K562 (cell line): ENCODE measurements around the gene HMX2. TPM values are rescaled to one million over a fixed set of nuclear protein-coding genes. Genes with fewer than 3 reads are reported as not detected.

Source experiments
- ARNT ChIP-seq, 2 experiments: fragments of 450-650 bp; IDR thresholded peaks; 2 replicates each; pipeline ENCODE4 v1.6.1; 2016; ENCODE audit warnings: mild to moderate bottlenecking in 1 of 2
- ASH1L ChIP-seq: fragments of 450-650 bp; IDR thresholded peaks from 2 replicates; pipeline ENCODE4 v1.6.1; 2018; ENCODE audit warnings: borderline replicate concordance, mild to moderate bottlenecking, low read depth; ENCODE audit not compliant: partially characterized antibody
- CBX1 ChIP-seq: sonication (generic); IDR thresholded peaks from 2 replicates; pipeline ENCODE4 v1.6.1; 2016; ENCODE audit warnings: antibody characterized with exemption, low read depth, mild to moderate bottlenecking
- DIDO1 ChIP-seq: fragments of 450-650 bp; IDR thresholded peaks from 2 replicates; pipeline ENCODE4 v1.6.1; 2016; ENCODE audit warnings: low read depth, missing biosample characterization, missing genetic modification characterization
- ETS2 ChIP-seq: IDR thresholded peaks from 2 replicates; pipeline ENCODE4 v1.6.1; 2016; ENCODE audit warnings: borderline replicate concordance, missing genetic modification characterization, mild to moderate bottlenecking, moderate library complexity, missing compliant biosample characterization; ENCODE audit not compliant: poor library complexity, severe bottlenecking
- GTF2E2 ChIP-seq: fragments of 200-800 bp; sonication (Bioruptor generic); IDR thresholded peaks from 2 replicates; pipeline ENCODE4 v1.6.1; 2016; ENCODE audit warnings: missing genetic modification characterization, missing compliant biosample characterization
- GTF2F1 ChIP-seq: IDR thresholded peaks from 2 replicates; pipeline ENCODE4 v1.6.1; 2011; ENCODE audit warnings: low read depth, low read length, improper control_type of control experiment
- KAT7 ChIP-seq: sonication (generic); formaldehyde crosslinking; IDR thresholded peaks from 2 replicates; pipeline ENCODE4 v1.8.0; 2022; ENCODE audit warnings: missing genetic modification reagents, mild to moderate bottlenecking, borderline replicate concordance
- KAT8 ChIP-seq: fragments of 450-650 bp; IDR thresholded peaks from 2 replicates; pipeline ENCODE4 v1.6.1; 2016; ENCODE audit warnings: low read depth, mild to moderate bottlenecking
- KDM5B ChIP-seq: fragments of 200-600 bp; sonication (generic); IDR thresholded peaks from 2 replicates; pipeline ENCODE4 v1.6.1; 2012; ENCODE audit warnings: low read depth, mild to moderate bottlenecking, moderate library complexity, low read length, control low read depth, inconsistent platforms; ENCODE audit not compliant: insufficient replicate concordance
- NR1H2 ChIP-seq: sonication (generic); formaldehyde crosslinking; IDR thresholded peaks from 2 replicates; pipeline ENCODE4 v1.4.0; 2020; ENCODE audit warnings: mild to moderate bottlenecking, missing genetic modification reagents
- NR2F6 ChIP-seq: fragments of 450-650 bp; formaldehyde crosslinking; IDR thresholded peaks from 2 replicates; pipeline ENCODE4 v1.4.0; 2020; ENCODE audit warnings: mild to moderate bottlenecking
- PHF21A ChIP-seq: fragments of 450-650 bp; IDR thresholded peaks from 2 replicates; pipeline ENCODE4 v1.6.1; 2017; ENCODE audit warnings: low read depth, borderline replicate concordance
- PRPF4 ChIP-seq: fragments of 200-400 bp; formaldehyde crosslinking; IDR thresholded peaks from one replicate; pipeline ENCODE4 v1.6.1; 2017; ENCODE audit warnings: low read length, low read depth, mild to moderate bottlenecking; ENCODE audit not compliant: insufficient read depth, poor library complexity, severe bottlenecking
- RB1 ChIP-seq: fragments of 450-650 bp; IDR thresholded peaks from 2 replicates; pipeline ENCODE4 v1.6.1; 2017; ENCODE audit warnings: low read depth, mild to moderate bottlenecking
- SIN3A ChIP-seq, 2 experiments: fragments of 150-350 bp in 1 of 2; IDR thresholded peaks; 2 replicates each; pipeline ENCODE4 v1.6.1; 2011 to 2016; ENCODE audit warnings: borderline replicate concordance in 2 of 2, low read depth in 2 of 2, low read length in 2 of 2, mild to moderate bottlenecking in 2 of 2, moderate library complexity in 2 of 2; ENCODE audit not compliant: control insufficient read depth in 1 of 2
- SP2 ChIP-seq: IDR thresholded peaks from 2 replicates; pipeline ENCODE4 v1.6.1; 2011; ENCODE audit warnings: mild to moderate bottlenecking, low read depth, low read length, moderate library complexity; ENCODE audit not compliant: poor library complexity, severe bottlenecking; ENCODE audit errors: extremely low read depth
- STAT5A ChIP-seq: IDR thresholded peaks from 2 replicates; pipeline ENCODE4 v1.6.1; 2012; ENCODE audit warnings: low read length, inconsistent platforms, borderline replicate concordance
- TRIM24 ChIP-seq, 2 experiments: fragments of 450-650 bp; IDR thresholded peaks; 2 replicates each; pipeline ENCODE4 v1.6.1; 2016
- VEZF1 ChIP-seq: fragments of 200-800 bp; sonication (Bioruptor generic); IDR thresholded peaks from 2 replicates; pipeline ENCODE4 v1.6.1; 2017; ENCODE audit warnings: missing genetic modification characterization, missing compliant biosample characterization
- ZC3H4 ChIP-seq: sonication (generic); formaldehyde crosslinking; IDR thresholded peaks from 2 replicates; pipeline ENCODE4 v1.9.0; 2021; ENCODE audit warnings: missing genetic modification reagents, borderline replicate concordance
- ZFP30 ChIP-seq: fragments of 250-450 bp; sonication (Bioruptor Pico); IDR thresholded peaks from 2 replicates; pipeline ENCODE4 v1.8.0; 2022; ENCODE audit warnings: moderate library complexity, mild to moderate bottlenecking, inconsistent platforms, borderline replicate concordance
- ZNF197 ChIP-seq: fragments of 200-800 bp; sonication (Bioruptor generic); IDR thresholded peaks from 2 replicates; pipeline ENCODE4 v1.6.1; 2016; ENCODE audit warnings: low read depth, missing genetic modification characterization, missing compliant biosample characterization
- ZNF766 ChIP-seq: fragments of 200-800 bp; sonication (Bioruptor generic); conservative IDR thresholded peaks from 2 replicates; pipeline ENCODE4 v1.6.1; 2016; ENCODE audit warnings: missing genetic modification characterization, missing compliant biosample characterization
- polyA plus RNA-seq, 8 experiments: library from polyadenylated mRNA; depleted of rRNA in 4 of 8; stranded (reverse) in 5 of 8; unstranded in 3 of 8; fragments of >200 nt; fragmentation: Nextera tagmentation in 2 of 8; fragmentation: Illumina TruSeq in 1 of 8; extraction: Ambion mirVana in 2 of 8; extraction: Trizol in 1 of 8; gene quantifications; 2 replicates each; pipeline versions ENCODE4 v1.2.1 to v1.2.3, GENCODE V29; 2011 to 2014; ENCODE audit warnings: inconsistent platforms in 1 of 8, missing spikeins in 1 of 8
- total RNA-seq, 7 experiments: library from RNA; depleted of rRNA in 6 of 7; stranded (reverse); fragments of >200 nt in 6 of 7; fragmentation: Illumina TruSeq in 2 of 7; extraction: Trizol in 2 of 7; gene quantifications; 2 replicates each; pipeline versions ENCODE4 v1.2.1 to v1.2.3, GENCODE V29; 2011 to 2021; ENCODE audit warnings: low replicate concordance in 1 of 7
- TF ChIP-seq, protein P1 (sequence below), 2 experiments: IDR thresholded peaks; 2 replicates each; pipeline ENCODE4 v1.6.1; 2012; ENCODE audit warnings: improper control_type of control experiment in 2 of 2, low read depth in 2 of 2, low read length in 2 of 2, borderline replicate concordance in 1 of 2

Gene HMX2
- total and polyA plus RNA-seq, 9 of the 15 experiments (the other 6 are each of a cell fraction or from before 2014, with no cell fraction given), result 0.07 to 0.58 (median 0.09) TPM; not detected in 2

GRCh38 chr10:123134915-123135414 lies 13.0 kb upstream of the HMX2 start (continued):
- 0 out of 2 replicates have a peak, but pooled peaks have one; percentile 71 for TF ChIP-seq ZNF197 (CRISPR knock-in tag)
- peak; percentile 98 for TF ChIP-seq RB1
- peak; percentile 77 for TF ChIP-seq STAT5A
- no peak for TF ChIP-seq ZFP30 (CRISPR knock-in tag)
- peak; percentile 91 to 95 for TF ChIP-seq TRIM24 (IDR thresholded peaks at IDR 0.05)
- TF ChIP-seq ETS2 (tag), result no peak
- TF ChIP-seq SIN3A (IDR thresholded peaks at IDR 0.05; ENCODE audit: borderline replicate concordance in 2 of 2, control insufficient read depth in 1 of 2, low read depth in 2 of 2, low read length in 2 of 2), result peak; percentile 18 to 41; a peak in 1 of 4 replicates
- no peak for TF ChIP-seq KAT8
- TF ChIP-seq KAT7, result peak; percentile 66; the same call in 1 of the 2 replicates
- TF ChIP-seq DIDO1, result no peak
- TF ChIP-seq SP2, result no peak
- TF ChIP-seq PHF21A, result 0 out of 2 replicates have a peak, but pooled peaks have one; percentile 8
- no peak for TF ChIP-seq KDM5B
- no peak for TF ChIP-seq PRPF4
- peak; percentile 91 for TF ChIP-seq VEZF1
- 0 out of 4 replicates have a peak, but pooled peaks of 1 of the 2 experiments have one; percentile 45 for TF ChIP-seq ARNT (IDR thresholded peaks at IDR 0.05)
- TF ChIP-seq, protein P1, sequence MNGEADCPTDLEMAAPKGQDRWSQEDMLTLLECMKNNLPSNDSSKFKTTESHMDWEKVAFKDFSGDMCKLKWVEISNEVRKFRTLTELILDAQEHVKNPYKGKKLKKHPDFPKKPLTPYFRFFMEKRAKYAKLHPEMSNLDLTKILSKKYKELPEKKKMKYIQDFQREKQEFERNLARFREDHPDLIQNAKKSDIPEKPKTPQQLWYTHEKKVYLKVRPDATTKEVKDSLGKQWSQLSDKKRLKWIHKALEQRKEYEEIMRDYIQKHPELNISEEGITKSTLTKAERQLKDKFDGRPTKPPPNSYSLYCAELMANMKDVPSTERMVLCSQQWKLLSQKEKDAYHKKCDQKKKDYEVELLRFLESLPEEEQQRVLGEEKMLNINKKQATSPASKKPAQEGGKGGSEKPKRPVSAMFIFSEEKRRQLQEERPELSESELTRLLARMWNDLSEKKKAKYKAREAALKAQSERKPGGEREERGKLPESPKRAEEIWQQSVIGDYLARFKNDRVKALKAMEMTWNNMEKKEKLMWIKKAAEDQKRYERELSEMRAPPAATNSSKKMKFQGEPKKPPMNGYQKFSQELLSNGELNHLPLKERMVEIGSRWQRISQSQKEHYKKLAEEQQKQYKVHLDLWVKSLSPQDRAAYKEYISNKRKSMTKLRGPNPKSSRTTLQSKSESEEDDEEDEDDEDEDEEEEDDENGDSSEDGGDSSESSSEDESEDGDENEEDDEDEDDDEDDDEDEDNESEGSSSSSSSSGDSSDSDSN (IDR thresholded peaks at IDR 0.05; ENCODE audit: borderline replicate concordance in 1 of 2, low read depth in 2 of 2, low read length in 2 of 2), result peak; percentile 57 to 81; a peak in 2 of 4 replicates
- peak; percentile 88 for TF ChIP-seq NR2F6
- TF ChIP-seq GTF2E2, result no peak
- TF ChIP-seq CBX1, result peak; percentile 59; the same call in 1 of the 2 replicates
- TF ChIP-seq ZC3H4 (CRISPR knock-in tag), result no peak
- TF ChIP-seq GTF2F1, result peak; percentile 45; the same call in 1 of the 2 replicates
- no peak for TF ChIP-seq ASH1L
- peak; percentile 65; the same call in 1 of the 2 replicates for TF ChIP-seq ZNF766 (CRISPR knock-in tag)
- 0 out of 2 replicates have a peak, but pooled peaks have one; percentile 8 for TF ChIP-seq NR1H2 (CRISPR knock-in tag)
